Endodermal cell (in vitro differentiated cells): ENCODE measurements around the gene PFAS. TPM values are rescaled to one million over a fixed set of nuclear protein-coding genes. Genes with fewer than 3 reads are reported as not detected.
A peak's percentile ranks its signal among the peaks of the same experiment; 100 is the strongest.

Experiments used
- DNase-seq: peaks from one replicate; pipeline ENCODE4 v3.0.0-alpha.2; 2017
- H3K27ac ChIP-seq: 2 replicates; pipeline ENCODE4 v1.5.1; 2013; ENCODE audit warnings: mild to moderate bottlenecking, low read depth, low read length, moderate library complexity
- H3K27me3 ChIP-seq: 2 replicates; pipeline ENCODE4 v1.6.1; 2013; ENCODE audit warnings: mild to moderate bottlenecking, low read length, moderate library complexity; ENCODE audit not compliant: insufficient read depth, control insufficient read depth, poor library complexity, severe bottlenecking
- H3K36me3 ChIP-seq: 2 replicates; pipeline ENCODE4 v1.7.0; 2013; ENCODE audit warnings: mild to moderate bottlenecking, low read length, moderate library complexity; ENCODE audit not compliant: control insufficient read depth, insufficient read depth
- H3K4me1 ChIP-seq: one replicate; pipeline ENCODE4 v1.7.0; 2013; ENCODE audit warnings: low read length; ENCODE audit not compliant: control insufficient read depth, insufficient read depth
- H3K4me3 ChIP-seq: 2 replicates; pipeline ENCODE4 v1.5.1; 2013; ENCODE audit warnings: mild to moderate bottlenecking, low read length, moderate library complexity
- H3K9ac ChIP-seq: 2 replicates; pipeline ENCODE4 v1.6.1; 2013; ENCODE audit warnings: mild to moderate bottlenecking, low read length, moderate library complexity; ENCODE audit not compliant: poor library complexity, severe bottlenecking; ENCODE audit errors: extremely low read depth
- H3K9me3 ChIP-seq: 2 replicates; pipeline ENCODE4 v1.6.1; 2013; ENCODE audit warnings: mild to moderate bottlenecking, low read length, moderate library complexity; ENCODE audit not compliant: control insufficient read depth
- H3K27ac Mint-ChIP-seq: 2 replicates; pipeline ENCODE4 v1.8.0; 2020; ENCODE audit warnings: mixed read lengths
- H3K27me3 Mint-ChIP-seq: 2 replicates; pipeline ENCODE4 v1.8.0; 2021; ENCODE audit warnings: mild to moderate bottlenecking, mixed read lengths; ENCODE audit not compliant: insufficient read depth
- H3K36me3 Mint-ChIP-seq: 2 replicates; pipeline ENCODE4 v1.8.0; 2020; ENCODE audit warnings: low read depth, mixed read lengths
- H3K4me1 Mint-ChIP-seq: 2 replicates; pipeline ENCODE4 v1.8.0; 2020; ENCODE audit warnings: mixed read lengths
- H3K4me3 Mint-ChIP-seq: 2 replicates; pipeline ENCODE4 v1.8.0; 2020; ENCODE audit warnings: mild to moderate bottlenecking, moderate library complexity, mixed read lengths
- H3K9me3 Mint-ChIP-seq: 2 replicates; pipeline ENCODE4 v1.8.0; 2020; ENCODE audit warnings: mild to moderate bottlenecking, mixed read lengths
- WGBS, 2 experiments: methylation state at CpG; one replicate each; pipeline versions ENCODE4 v1.1.5 to v1.1.7; 2013; ENCODE audit warnings: missing lambda C conversion rate in 2 of 2, mixed read lengths in 1 of 2; ENCODE audit not compliant: insufficient coverage in 1 of 2, insufficient read length in 1 of 2; 5-methylcytosine and 5-hydroxymethylcytosine counted together
- total RNA-seq, 2 donors: library from RNA; stranded (reverse); fragmentation: NEBNext Ultra II Directional in 1 of 2; extraction: Animal tissue kit (Norgen Biotek cat#: 25700) in 1 of 2; gene quantifications; 2 replicates in 1 of 2; 3 replicates in 1 of 2; pipeline ENCODE4 v1.2.1, GENCODE V29; 2021
- TF ChIP-seq, protein P1 (sequence below): fragments of 200-600 bp; sonication (generic); conservative IDR thresholded peaks from 2 replicates; pipeline ENCODE4 v1.5.0; 2021; ENCODE audit warnings: antibody characterized with exemption, mild to moderate bottlenecking

The PFAS gene
- total RNA-seq, 2 donors from 2014 or later, result 119 to 158 TPM

DNA sequence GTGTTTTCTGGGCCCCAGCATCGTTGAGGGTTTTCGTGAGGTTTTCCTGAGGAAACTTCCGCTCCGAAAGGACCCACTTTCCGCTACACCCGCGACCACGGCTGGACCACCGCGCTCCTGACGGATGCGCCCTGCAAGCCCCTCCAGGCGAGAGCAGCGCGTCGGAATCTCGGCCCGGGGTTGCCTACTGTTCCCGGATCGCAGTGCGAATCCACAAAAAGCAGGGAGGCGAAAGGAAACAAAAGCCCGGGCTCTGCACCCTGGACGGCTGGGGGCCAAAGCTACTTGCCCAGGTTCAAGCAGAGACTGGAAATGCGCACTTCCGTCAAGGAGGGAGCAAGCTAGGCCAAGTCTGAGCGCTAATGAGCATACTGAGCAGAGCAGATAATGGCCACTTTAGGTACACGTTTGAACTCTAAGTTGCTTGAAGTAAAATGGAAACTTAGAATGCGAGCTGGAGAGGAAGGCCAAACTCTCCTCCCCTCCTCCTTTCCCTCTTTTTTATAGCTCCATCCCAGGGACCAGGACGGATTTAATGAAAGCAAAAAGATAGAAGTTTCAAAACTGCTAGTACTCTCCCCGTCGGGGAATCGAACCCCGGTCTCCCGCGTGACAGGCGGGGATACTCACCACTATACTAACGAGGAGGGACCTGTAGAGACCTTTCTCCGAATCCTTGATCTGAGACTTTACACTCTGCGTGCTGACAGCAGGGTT, 27.3 kb upstream of the PFAS start:
- no peaks in the 10 kb centered on the region for H3K9me3 ChIP-seq
- Mint-ChIP-seq H3K4me3 (peak overlapping the region; percentile 93), H3K27ac (peak overlapping the region; percentile 100), H3K27me3 (no peaks in the 10 kb centered on the region), H3K36me3 (no peaks in the 10 kb centered on the region), H3K9me3 (no peaks in the 10 kb centered on the region), H3K4me1 (peaks cover 4% of the 10 kb centered on the region)
- H3K36me3 ChIP-seq, result no peaks in the 10 kb centered on the region
- peak; percentile 99 for DNase-seq
- peak overlapping the region; percentile 97 for H3K4me3 ChIP-seq
- no peaks in the 10 kb centered on the region for H3K27me3 ChIP-seq
- H3K4me1 ChIP-seq, result no peaks in the 10 kb centered on the region
- peak overlapping the region; percentile 58 for H3K27ac ChIP-seq
- TF ChIP-seq, protein P1, sequence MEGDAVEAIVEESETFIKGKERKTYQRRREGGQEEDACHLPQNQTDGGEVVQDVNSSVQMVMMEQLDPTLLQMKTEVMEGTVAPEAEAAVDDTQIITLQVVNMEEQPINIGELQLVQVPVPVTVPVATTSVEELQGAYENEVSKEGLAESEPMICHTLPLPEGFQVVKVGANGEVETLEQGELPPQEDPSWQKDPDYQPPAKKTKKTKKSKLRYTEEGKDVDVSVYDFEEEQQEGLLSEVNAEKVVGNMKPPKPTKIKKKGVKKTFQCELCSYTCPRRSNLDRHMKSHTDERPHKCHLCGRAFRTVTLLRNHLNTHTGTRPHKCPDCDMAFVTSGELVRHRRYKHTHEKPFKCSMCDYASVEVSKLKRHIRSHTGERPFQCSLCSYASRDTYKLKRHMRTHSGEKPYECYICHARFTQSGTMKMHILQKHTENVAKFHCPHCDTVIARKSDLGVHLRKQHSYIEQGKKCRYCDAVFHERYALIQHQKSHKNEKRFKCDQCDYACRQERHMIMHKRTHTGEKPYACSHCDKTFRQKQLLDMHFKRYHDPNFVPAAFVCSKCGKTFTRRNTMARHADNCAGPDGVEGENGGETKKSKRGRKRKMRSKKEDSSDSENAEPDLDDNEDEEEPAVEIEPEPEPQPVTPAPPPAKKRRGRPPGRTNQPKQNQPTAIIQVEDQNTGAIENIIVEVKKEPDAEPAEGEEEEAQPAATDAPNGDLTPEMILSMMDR, result no peak
- peak overlapping the region; percentile 69 for H3K9ac ChIP-seq
- WGBS, 2 experiments, result 0% methylated on average over 35 to 38 of the region's 40 CpGs

DNA sequence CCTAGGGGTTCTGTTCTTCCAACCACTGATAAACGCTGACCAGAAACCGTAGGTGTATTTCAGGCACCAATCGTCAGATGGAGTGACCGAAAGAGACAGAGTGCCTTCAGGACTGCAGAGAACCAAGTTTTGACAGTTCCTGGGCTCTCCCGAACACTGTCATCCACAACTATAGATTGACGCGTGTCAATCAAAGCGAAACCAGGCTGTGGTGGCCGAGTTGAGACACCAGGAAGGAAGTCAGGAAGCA, 26.8 kb upstream of the PFAS start:
- Histone ChIP-seq H3K9ac (no peak overlapping the region), H3K9me3 (no peaks in the 10 kb centered on the region), H3K36me3 (peaks cover 3% of the 10 kb centered on the region), H3K27ac (peak overlapping the region; percentile 7), H3K4me1 (no peaks in the 10 kb centered on the region), H3K27me3 (no peaks in the 10 kb centered on the region), H3K4me3 (peak overlapping the region; percentile 97)
- 0 to 4% methylated on average over 5 to 9 of the region's 9 CpGs for whole genome bisulfite sequencing, 2 experiments
- no peaks in the 10 kb centered on the region for H3K9me3 Mint-ChIP-seq
- TF ChIP-seq, protein P1, result no peak
- DNase-seq, result peak; percentile 96
- H3K36me3 Mint-ChIP-seq, result no peaks in the 10 kb centered on the region
- peaks cover 4% of the 10 kb centered on the region for H3K4me1 Mint-ChIP-seq
- no peaks in the 10 kb centered on the region for H3K27me3 Mint-ChIP-seq
- H3K27ac Mint-ChIP-seq, result peak overlapping the region; percentile 100
- H3K4me3 Mint-ChIP-seq, result peak overlapping the region; percentile 93

DNA sequence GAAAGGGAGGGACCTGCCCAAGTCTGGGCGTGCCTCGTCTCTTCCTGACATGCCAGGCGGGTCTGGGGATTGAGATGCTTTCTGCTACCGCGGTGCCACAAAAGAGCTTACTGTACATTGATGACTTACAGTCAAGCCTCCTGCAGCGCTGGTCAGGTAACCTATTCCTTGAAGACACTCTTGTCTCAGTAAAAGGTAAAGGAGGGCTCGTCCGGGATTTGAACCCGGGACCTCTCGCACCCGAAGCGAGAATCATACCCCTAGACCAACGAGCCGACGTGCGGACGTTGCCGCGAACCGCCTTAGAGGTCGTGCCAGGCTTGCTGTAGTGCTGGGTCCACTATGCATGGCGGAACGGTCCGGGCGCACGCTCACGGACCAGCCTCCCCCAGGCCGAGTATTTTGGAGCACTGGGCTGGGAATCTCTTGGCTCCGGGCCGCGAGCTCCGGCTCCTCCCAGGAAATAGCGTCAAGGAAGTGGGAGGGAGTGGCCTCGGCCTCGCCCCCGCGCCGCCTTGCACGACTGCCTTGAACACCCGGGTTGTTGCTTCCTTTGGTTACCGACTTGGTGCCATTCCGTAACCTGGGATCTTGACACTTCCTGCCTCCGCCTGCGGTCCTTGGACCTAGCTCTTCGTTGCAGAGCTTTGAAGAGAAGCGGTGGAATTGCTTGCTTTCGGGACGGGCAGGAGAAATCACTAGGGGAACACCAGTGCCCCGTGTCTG, 26.3 kb upstream of the PFAS start:
- no peaks in the 10 kb centered on the region for H3K27me3 ChIP-seq
- no peaks in the 10 kb centered on the region for H3K4me1 ChIP-seq
- peak; percentile 99 for DNase-seq
- TF ChIP-seq, protein P1, result no peak
- 0% methylated on average over 45 to 49 of the region's 49 CpGs for WGBS, 2 experiments
- H3K36me3 ChIP-seq, result peaks cover 8% of the 10 kb centered on the region
- no peaks in the 10 kb centered on the region for H3K9me3 Mint-ChIP-seq
- peaks cover 7% of the 10 kb centered on the region for H3K4me1 Mint-ChIP-seq
- no peaks in the 10 kb centered on the region for H3K9me3 ChIP-seq
- H3K9ac ChIP-seq, result peak overlapping the region; percentile 68
- peaks cover 4% of the 10 kb centered on the region for H3K36me3 Mint-ChIP-seq
- H3K27ac Mint-ChIP-seq, result peak overlapping the region; percentile 100
- peak overlapping the region; percentile 93 for H3K4me3 Mint-ChIP-seq
- peak overlapping the region; percentile 97 for H3K4me3 ChIP-seq
- H3K27me3 Mint-ChIP-seq, result no peaks in the 10 kb centered on the region
- H3K27ac ChIP-seq, result peak overlapping the region; percentile 80
